ENCODE measurements around the gene CIZ1.

DNA sequence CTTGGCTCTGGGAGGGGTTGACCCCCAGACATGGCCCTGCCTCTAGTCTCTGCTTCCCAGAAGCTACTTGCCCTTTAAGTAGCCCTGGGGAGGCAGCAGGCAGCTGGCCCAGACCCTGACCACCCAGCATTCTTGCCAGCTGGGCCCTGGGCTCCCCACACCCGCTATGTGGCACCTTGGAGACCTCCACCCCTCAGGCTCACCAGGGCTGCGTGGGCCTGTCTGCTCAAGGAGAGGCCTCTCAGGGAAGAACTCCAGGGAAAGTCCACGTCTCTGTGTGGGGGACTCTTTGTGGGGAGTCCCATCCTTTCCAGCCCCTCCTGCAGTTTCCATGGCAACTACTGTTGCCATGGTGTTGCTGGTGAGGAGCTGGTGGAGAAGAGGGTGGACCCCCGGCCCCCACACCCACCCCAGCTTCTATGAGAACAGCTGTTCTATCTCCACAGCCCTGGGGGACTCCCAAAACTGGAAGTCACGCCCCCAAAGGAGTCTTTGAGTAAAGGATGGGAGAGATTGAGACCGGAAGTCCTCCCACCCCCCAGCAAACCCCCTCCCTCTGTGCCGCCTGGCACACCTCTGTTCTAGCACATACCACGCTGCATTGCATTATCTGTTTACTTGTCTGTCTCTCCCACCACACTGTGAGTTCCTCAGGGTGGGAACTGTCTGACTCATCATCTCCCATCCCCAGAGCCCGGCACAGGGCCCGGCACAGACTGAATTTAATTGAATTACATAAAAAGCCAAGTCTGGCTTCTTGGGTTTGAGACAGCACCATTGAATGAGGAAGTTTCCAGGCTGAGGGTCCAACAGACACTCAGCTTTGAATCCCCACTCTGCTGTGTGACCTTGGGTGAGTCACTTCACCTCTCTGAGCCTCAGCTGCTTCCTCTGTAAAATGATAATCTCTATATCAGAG lies 24.4 kb upstream of the CIZ1 start:
- TF ChIP-seq POLR2AphosphoS5 (IDR thresholded peaks at IDR 0.05): no peak
- no peak for TF ChIP-seq EP300 (IDR thresholded peaks at IDR 0.05)
- TF ChIP-seq, protein P1, sequence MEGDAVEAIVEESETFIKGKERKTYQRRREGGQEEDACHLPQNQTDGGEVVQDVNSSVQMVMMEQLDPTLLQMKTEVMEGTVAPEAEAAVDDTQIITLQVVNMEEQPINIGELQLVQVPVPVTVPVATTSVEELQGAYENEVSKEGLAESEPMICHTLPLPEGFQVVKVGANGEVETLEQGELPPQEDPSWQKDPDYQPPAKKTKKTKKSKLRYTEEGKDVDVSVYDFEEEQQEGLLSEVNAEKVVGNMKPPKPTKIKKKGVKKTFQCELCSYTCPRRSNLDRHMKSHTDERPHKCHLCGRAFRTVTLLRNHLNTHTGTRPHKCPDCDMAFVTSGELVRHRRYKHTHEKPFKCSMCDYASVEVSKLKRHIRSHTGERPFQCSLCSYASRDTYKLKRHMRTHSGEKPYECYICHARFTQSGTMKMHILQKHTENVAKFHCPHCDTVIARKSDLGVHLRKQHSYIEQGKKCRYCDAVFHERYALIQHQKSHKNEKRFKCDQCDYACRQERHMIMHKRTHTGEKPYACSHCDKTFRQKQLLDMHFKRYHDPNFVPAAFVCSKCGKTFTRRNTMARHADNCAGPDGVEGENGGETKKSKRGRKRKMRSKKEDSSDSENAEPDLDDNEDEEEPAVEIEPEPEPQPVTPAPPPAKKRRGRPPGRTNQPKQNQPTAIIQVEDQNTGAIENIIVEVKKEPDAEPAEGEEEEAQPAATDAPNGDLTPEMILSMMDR (IDR thresholded peaks at IDR 0.05): no peak

Data from suprapubic skin (tissue), 4 donors.